ENCODE data around the gene EREG.

Gene EREG

GRCh38 chr4:74364652-74365491 lies at the start of gene EREG:
Gene EREG, plus strand, starts transcription at chr4:74365145. Its CDS starts 164 bp downstream, at chr4:74365309.
- Histone ChIP-seq H3K27me3 (ENCODE audit: low read depth, low read length) (no peaks in the 10 kb centered on the region), H3K9me3 (ENCODE audit: control insufficient read depth in 1 of 2, low read length in 2 of 2) (no peaks in the 10 kb centered on the region), H3K36me3 (ENCODE audit: control insufficient read depth in 1 of 2, insufficient read depth in 2 of 2, low read length in 2 of 2) (no peaks in the 10 kb centered on the region), H3K27ac (ENCODE audit: low read length) (no peak within 1 kb of the TSS), H3K4me1 (ENCODE audit: control insufficient read depth in 1 of 2, insufficient read depth in 2 of 2, low read length in 2 of 2) (peaks cover 0 to 7% of the 10 kb centered on the region in 2 donors), H3K4me3 (ENCODE audit: low read depth in 1 of 2, low read length in 2 of 2) (peak within 1 kb of the TSS; percentile 58 to 77)

GRCh38 chr4:74315376-74315775 lies 49.6 kb upstream of the EREG start:
- H3K9me3 ChIP-seq (ENCODE audit: control insufficient read depth in 1 of 2, low read length in 2 of 2) = no peaks in the 10 kb centered on the region
- no peaks in the 10 kb centered on the region for H3K27me3 ChIP-seq (ENCODE audit: low read depth, low read length)
- no peaks in the 10 kb centered on the region for H3K36me3 ChIP-seq (ENCODE audit: control insufficient read depth in 1 of 2, insufficient read depth in 2 of 2, low read length in 2 of 2)
- H3K27ac ChIP-seq (ENCODE audit: low read length) = no peak overlapping the region
- H3K4me3 ChIP-seq (ENCODE audit: low read depth in 1 of 2, low read length in 2 of 2) = no peak overlapping the region
- no peaks in the 10 kb centered on the region for H3K4me1 ChIP-seq (ENCODE audit: control insufficient read depth in 1 of 2, insufficient read depth in 2 of 2, low read length in 2 of 2)

- no peaks in the 10 kb centered on the region for H3K36me3 ChIP-seq (ENCODE audit: control insufficient read depth in 1 of 2, insufficient read depth in 2 of 2, low read length in 2 of 2)
- no peaks in the 10 kb centered on the region for H3K4me1 ChIP-seq (ENCODE audit: control insufficient read depth in 1 of 2, insufficient read depth in 2 of 2, low read length in 2 of 2)
- no peaks in the 10 kb centered on the region for H3K27me3 ChIP-seq (ENCODE audit: low read depth, low read length)
- no peak overlapping the region for H3K4me3 ChIP-seq (ENCODE audit: low read depth in 1 of 2, low read length in 2 of 2)
- no peak overlapping the region for H3K27ac ChIP-seq (ENCODE audit: low read length)
- no peaks in the 10 kb centered on the region for H3K9me3 ChIP-seq (ENCODE audit: control insufficient read depth in 1 of 2, low read length in 2 of 2)
Measured at GRCh38 chr4:74316397-74316796, 48.5 kb upstream of the EREG start.

- H3K4me3 ChIP-seq (ENCODE audit: low read depth in 1 of 2, low read length in 2 of 2) = no peak overlapping the region
- H3K27ac ChIP-seq (ENCODE audit: low read length) = no peak overlapping the region
- no peaks in the 10 kb centered on the region for H3K9me3 ChIP-seq (ENCODE audit: control insufficient read depth in 1 of 2, low read length in 2 of 2)
- H3K36me3 ChIP-seq (ENCODE audit: control insufficient read depth in 1 of 2, insufficient read depth in 2 of 2, low read length in 2 of 2) = no peaks in the 10 kb centered on the region
- H3K4me1 ChIP-seq (ENCODE audit: control insufficient read depth in 1 of 2, insufficient read depth in 2 of 2, low read length in 2 of 2) = no peaks in the 10 kb centered on the region
- no peaks in the 10 kb centered on the region for H3K27me3 ChIP-seq (ENCODE audit: low read depth, low read length)
Measured at GRCh38 chr4:74317616-74318246, 47.2 kb upstream of the EREG start.

GRCh38 chr4:74318276-74318675 lies 46.7 kb upstream of the EREG start:
- Histone ChIP-seq H3K9me3 (ENCODE audit: control insufficient read depth in 1 of 2, low read length in 2 of 2) (no peaks in the 10 kb centered on the region), H3K27ac (ENCODE audit: low read length) (no peak overlapping the region), H3K4me3 (ENCODE audit: low read depth in 1 of 2, low read length in 2 of 2) (no peak overlapping the region), H3K36me3 (ENCODE audit: control insufficient read depth in 1 of 2, insufficient read depth in 2 of 2, low read length in 2 of 2) (no peaks in the 10 kb centered on the region), H3K4me1 (ENCODE audit: control insufficient read depth in 1 of 2, insufficient read depth in 2 of 2, low read length in 2 of 2) (no peaks in the 10 kb centered on the region), H3K27me3 (ENCODE audit: low read depth, low read length) (no peaks in the 10 kb centered on the region)

- no peak overlapping the region for H3K27ac ChIP-seq (ENCODE audit: low read length)
- H3K9me3 ChIP-seq (ENCODE audit: control insufficient read depth in 1 of 2, low read length in 2 of 2) = no peaks in the 10 kb centered on the region
- H3K4me3 ChIP-seq (ENCODE audit: low read depth in 1 of 2, low read length in 2 of 2) = no peak overlapping the region
- H3K4me1 ChIP-seq (ENCODE audit: control insufficient read depth in 1 of 2, insufficient read depth in 2 of 2, low read length in 2 of 2) = no peaks in the 10 kb centered on the region
- no peaks in the 10 kb centered on the region for H3K27me3 ChIP-seq (ENCODE audit: low read depth, low read length)
- no peaks in the 10 kb centered on the region for H3K36me3 ChIP-seq (ENCODE audit: control insufficient read depth in 1 of 2, insufficient read depth in 2 of 2, low read length in 2 of 2)
Measured at GRCh38 chr4:74319470-74319869, 45.5 kb upstream of the EREG start.

- H3K9me3 ChIP-seq (ENCODE audit: control insufficient read depth in 1 of 2, low read length in 2 of 2) = no peaks in the 10 kb centered on the region
- H3K4me1 ChIP-seq (ENCODE audit: control insufficient read depth in 1 of 2, insufficient read depth in 2 of 2, low read length in 2 of 2) = no peaks in the 10 kb centered on the region
- no peak overlapping the region for H3K4me3 ChIP-seq (ENCODE audit: low read depth in 1 of 2, low read length in 2 of 2)
- H3K27ac ChIP-seq (ENCODE audit: low read length) = no peak overlapping the region
- no peaks in the 10 kb centered on the region for H3K27me3 ChIP-seq (ENCODE audit: low read depth, low read length)
- H3K36me3 ChIP-seq (ENCODE audit: control insufficient read depth in 1 of 2, insufficient read depth in 2 of 2, low read length in 2 of 2) = no peaks in the 10 kb centered on the region
Measured at GRCh38 chr4:74320559-74321118, 44.3 kb upstream of the EREG start.

GRCh38 chr4:74322301-74322700 lies 42.6 kb upstream of the EREG start:
- Histone ChIP-seq H3K4me3 (ENCODE audit: low read depth in 1 of 2, low read length in 2 of 2) (no peak overlapping the region), H3K27ac (ENCODE audit: low read length) (no peak overlapping the region), H3K27me3 (ENCODE audit: low read depth, low read length) (no peaks in the 10 kb centered on the region), H3K36me3 (ENCODE audit: control insufficient read depth in 1 of 2, insufficient read depth in 2 of 2, low read length in 2 of 2) (no peaks in the 10 kb centered on the region), H3K9me3 (ENCODE audit: control insufficient read depth in 1 of 2, low read length in 2 of 2) (no peaks in the 10 kb centered on the region), H3K4me1 (ENCODE audit: control insufficient read depth in 1 of 2, insufficient read depth in 2 of 2, low read length in 2 of 2) (no peaks in the 10 kb centered on the region)

GRCh38 chr4:74323663-74324062 lies 41.3 kb upstream of the EREG start:
- no peak overlapping the region for H3K4me3 ChIP-seq (ENCODE audit: low read depth in 1 of 2, low read length in 2 of 2)
- H3K27ac ChIP-seq (ENCODE audit: low read length) = no peak overlapping the region

GRCh38 chr4:74324262-74324661 lies 40.7 kb upstream of the EREG start:
- H3K36me3 ChIP-seq (ENCODE audit: control insufficient read depth in 1 of 2, insufficient read depth in 2 of 2, low read length in 2 of 2) = no peaks in the 10 kb centered on the region
- no peak overlapping the region for H3K27ac ChIP-seq (ENCODE audit: low read length)
- H3K9me3 ChIP-seq (ENCODE audit: control insufficient read depth in 1 of 2, low read length in 2 of 2) = no peaks in the 10 kb centered on the region
- H3K4me3 ChIP-seq (ENCODE audit: low read depth in 1 of 2, low read length in 2 of 2) = no peak overlapping the region
- no peaks in the 10 kb centered on the region for H3K4me1 ChIP-seq (ENCODE audit: control insufficient read depth in 1 of 2, insufficient read depth in 2 of 2, low read length in 2 of 2)
- no peaks in the 10 kb centered on the region for H3K27me3 ChIP-seq (ENCODE audit: low read depth, low read length)

More at GRCh38 chr4:74323663-74324062, 41.3 kb upstream of the EREG start:
- no peaks in the 10 kb centered on the region for H3K4me1 ChIP-seq (ENCODE audit: control insufficient read depth in 1 of 2, insufficient read depth in 2 of 2, low read length in 2 of 2)
- H3K9me3 ChIP-seq (ENCODE audit: control insufficient read depth in 1 of 2, low read length in 2 of 2) = no peaks in the 10 kb centered on the region
- H3K36me3 ChIP-seq (ENCODE audit: control insufficient read depth in 1 of 2, insufficient read depth in 2 of 2, low read length in 2 of 2) = no peaks in the 10 kb centered on the region
- no peaks in the 10 kb centered on the region for H3K27me3 ChIP-seq (ENCODE audit: low read depth, low read length)

GRCh38 chr4:74325886-74326285 lies 39.1 kb upstream of the EREG start:
- Histone ChIP-seq H3K36me3 (ENCODE audit: control insufficient read depth in 1 of 2, insufficient read depth in 2 of 2, low read length in 2 of 2) (no peaks in the 10 kb centered on the region), H3K9me3 (ENCODE audit: control insufficient read depth in 1 of 2, low read length in 2 of 2) (no peaks in the 10 kb centered on the region), H3K27me3 (ENCODE audit: low read depth, low read length) (no peaks in the 10 kb centered on the region), H3K4me3 (ENCODE audit: low read depth in 1 of 2, low read length in 2 of 2) (no peak overlapping the region), H3K4me1 (ENCODE audit: control insufficient read depth in 1 of 2, insufficient read depth in 2 of 2, low read length in 2 of 2) (no peaks in the 10 kb centered on the region), H3K27ac (ENCODE audit: low read length) (no peak overlapping the region)
